HCT116 (cell line): ENCODE results near the gene SLC6A11. TPM values are rescaled to one million over a fixed set of nuclear protein-coding genes. Genes with fewer than 3 reads are reported as not detected.

ENCODE experiments used
- ATAC-seq: fragments of 200-7000 bp; cut with Tn5 transposase; 2 replicates; pipeline ENCODE4 v1.9.1; 2020; ENCODE audit warnings: mild to moderate bottlenecking, moderate library complexity
- BruUV-seq: library from RNA; stranded (reverse); fragments of 400-500 nt; replicated peaks from 2 replicates; lab custom pipeline; 2021; lab: Mats Ljungman, UMichigan
- CTCF ChIA-PET: fragments of 300-600 bp; sonication (Branson Sonifier 250); formaldehyde crosslinking; loops from one replicate; lab custom pipeline; 2021; ENCODE audit warnings: antibody characterized with exemption; lab: Charles Lee
- POLR2A ChIA-PET: fragments of 300-600, 350-600 bp; sonication (Branson Sonifier 250); formaldehyde crosslinking; loops from one replicate; lab custom pipeline; 2021; ENCODE audit warnings: antibody characterized with exemption; lab: Charles Lee
- RAD21 ChIA-PET, 2 experiments: fragments of 300-600 bp; sonication (Branson Sonifier 250); formaldehyde crosslinking; loops; one replicate each; lab custom pipeline; 2023; ENCODE audit warnings: low total read pairs in 2 of 2; ENCODE audit not compliant: uncharacterized antibody in 2 of 2, unreplicated experiment in 2 of 2, low non-redundant PET in 1 of 2; lab: Charles Lee
- DNase-seq: peaks from one replicate; pipeline ENCODE4 v3.0.0-alpha.2; 2010; ENCODE audit warnings: low read depth, low spot score
- H2AFZ ChIP-seq: fragments of 200-600 bp; shearing (Covaris generic), sonication (generic); 2 replicates; pipeline ENCODE4 v1.6.1; 2017; ENCODE audit warnings: low read depth, mixed run types, mixed read lengths, antibody characterized with exemption, low read length; ENCODE audit not compliant: poor library complexity, severe bottlenecking
- H3K27ac ChIP-seq: 2 replicates; pipeline ENCODE4 v1.5.1; 2012; ENCODE audit warnings: low read depth, low read length
- H3K27me3 ChIP-seq: fragments of 200-600 bp; sonication (generic); 2 replicates; pipeline ENCODE4 v1.6.1; 2016; ENCODE audit warnings: mixed run types, low read length, mixed read lengths; ENCODE audit not compliant: insufficient read depth
- H3K36me3 ChIP-seq, 2 experiments: fragments of 200-500 bp in 1 of 2; fragments of 200-600 bp in 1 of 2; sonication (Bioruptor generic) in 1 of 2; sonication (generic) in 1 of 2; 2 replicates each; pipeline versions ENCODE4 v1.5.1 to v1.6.1; 2014 to 2016; ENCODE audit warnings: low read length in 2 of 2, inconsistent platforms in 1 of 2, mixed read lengths in 1 of 2, mixed run types in 1 of 2; ENCODE audit not compliant: insufficient read depth in 2 of 2, control insufficient read depth in 1 of 2
- H3K4me1 ChIP-seq, 2 experiments: fragments of 200-600 bp in 1 of 2; sonication (generic) in 1 of 2; 2 replicates each; pipeline versions ENCODE4 v1.5.1 to v1.6.1; 2012 to 2017; ENCODE audit warnings: low read length in 2 of 2, inconsistent platforms in 1 of 2, mild to moderate bottlenecking in 1 of 2, mixed read lengths in 1 of 2, mixed run types in 1 of 2, moderate library complexity in 1 of 2; ENCODE audit not compliant: insufficient read depth in 2 of 2, control insufficient read depth in 1 of 2
- H3K4me2 ChIP-seq: fragments of 200-600 bp; sonication (generic); 2 replicates; pipeline ENCODE4 v1.6.1; 2017; ENCODE audit warnings: mixed run types, low read length, mixed read lengths
- H3K4me3 ChIP-seq, 2 experiments: fragments of 200-600 bp in 1 of 2; sonication (generic) in 1 of 2; replicated peaks in 1 of 2; 2 replicates each; pipeline ENCODE4 v1.5.1; 2011 to 2016; ENCODE audit warnings: low read length in 2 of 2, control low read depth in 1 of 2, low read depth in 1 of 2, mild to moderate bottlenecking in 1 of 2, mixed read lengths in 1 of 2, mixed run types in 1 of 2
- H3K79me2 ChIP-seq: fragments of 200-600 bp; sonication (generic); 2 replicates; pipeline ENCODE4 v1.6.1; 2017; ENCODE audit warnings: mild to moderate bottlenecking, mixed run types, low read length, moderate library complexity, mixed read lengths; ENCODE audit not compliant: insufficient read depth
- H3K9ac ChIP-seq: fragments of 200-600 bp; sonication (generic); 2 replicates; pipeline ENCODE4 v1.6.1; 2016; ENCODE audit warnings: low read length, mixed read lengths
- H3K9me2 ChIP-seq: fragments of 200-600 bp; sonication (generic), shearing (Covaris generic); 2 replicates; pipeline ENCODE4 v1.6.1; 2017; ENCODE audit warnings: mixed run types, mild to moderate bottlenecking, moderate library complexity; ENCODE audit not compliant: insufficient read depth
- H3K9me3 ChIP-seq, 2 experiments: fragments of 200-500 bp in 1 of 2; fragments of 200-600 bp in 1 of 2; sonication (Bioruptor generic) in 1 of 2; sonication (generic) in 1 of 2; 2 replicates each; pipeline ENCODE4 v1.6.1; 2014 to 2017; ENCODE audit warnings: low read length in 2 of 2, mixed read lengths in 2 of 2, inconsistent platforms in 1 of 2, low read depth in 1 of 2, mild to moderate bottlenecking in 1 of 2, mixed run types in 1 of 2, moderate library complexity in 1 of 2; ENCODE audit not compliant: control insufficient read depth in 1 of 2, insufficient read depth in 1 of 2
- H4K20me1 ChIP-seq: fragments of 200-600 bp; sonication (generic), shearing (Covaris generic); 2 replicates; pipeline ENCODE4 v1.6.1; 2017; ENCODE audit warnings: mixed run types, mild to moderate bottlenecking, moderate library complexity; ENCODE audit not compliant: insufficient read depth
- CBX3 ChIP-seq: IDR thresholded peaks from 2 replicates; pipeline ENCODE4 v1.6.1; 2012; ENCODE audit warnings: low read depth
- EGR1 ChIP-seq: IDR thresholded peaks from 2 replicates; pipeline ENCODE4 v1.6.1; 2012; ENCODE audit warnings: low read depth
- ELF1 ChIP-seq: IDR thresholded peaks from 2 replicates; pipeline ENCODE4 v1.6.1; 2012; ENCODE audit warnings: low read depth, borderline replicate concordance
- EZH2phosphoT487 ChIP-seq: fragments of 200-600 bp; IDR thresholded peaks from 2 replicates; pipeline ENCODE4 v1.6.1; 2018; ENCODE audit warnings: antibody characterized with exemption, borderline replicate concordance
- FOSL1 ChIP-seq: IDR thresholded peaks from 2 replicates; pipeline ENCODE4 v1.6.1; 2012; ENCODE audit warnings: low read depth
- JUND ChIP-seq: IDR thresholded peaks from 2 replicates; pipeline ENCODE4 v1.6.1; 2012
- RAD21 ChIP-seq: IDR thresholded peaks from 2 replicates; pipeline ENCODE4 v1.6.1; 2012; ENCODE audit warnings: low read depth, mild to moderate bottlenecking
- SIN3A ChIP-seq: IDR thresholded peaks from 2 replicates; pipeline ENCODE4 v1.6.1; 2012; ENCODE audit warnings: low read depth
- SP1 ChIP-seq: IDR thresholded peaks from 2 replicates; pipeline ENCODE4 v1.6.1; 2012; ENCODE audit warnings: low read depth
- SRF ChIP-seq: IDR thresholded peaks from 2 replicates; pipeline ENCODE4 v1.6.1; 2012; ENCODE audit warnings: low read depth
- TCF7L2 ChIP-seq: IDR thresholded peaks from 2 replicates; pipeline ENCODE4 v1.7.0; 2011; ENCODE audit warnings: borderline replicate concordance, inconsistent platforms; ENCODE audit not compliant: insufficient read depth, insufficient read length; ENCODE audit errors: extremely low read depth
- YY1 ChIP-seq: IDR thresholded peaks from 2 replicates; pipeline ENCODE4 v1.6.1; 2011; ENCODE audit warnings: low read length, low read depth, moderate library complexity, mild to moderate bottlenecking; ENCODE audit not compliant: insufficient replicate concordance; ENCODE audit errors: extremely low read depth
- ZNF274 ChIP-seq: fragments of 200-500 bp; sonication (Bioruptor generic); IDR thresholded peaks from 2 replicates; pipeline ENCODE4 v1.6.1; 2014; ENCODE audit warnings: mild to moderate bottlenecking, low read depth, low read length, inconsistent platforms
- intact Hi-C: fragments of 100-400 bp; cut with micrococcal nuclease; formaldehyde crosslinking; loops from 2 replicates; pipeline ENCODE4 v1.10.0; 2022
- total RNA-seq: library from RNA; stranded (reverse); gene quantifications from one replicate; pipeline ENCODE4 v1.2.1, GENCODE V29; 2021; ENCODE audit not compliant: unreplicated experiment
- TF ChIP-seq, protein P1 (sequence below): IDR thresholded peaks from 2 replicates; pipeline ENCODE4 v1.6.1; 2012
- TF ChIP-seq, protein P2 (sequence below): IDR thresholded peaks from 2 replicates; pipeline ENCODE4 v1.6.1; 2011; ENCODE audit warnings: mild to moderate bottlenecking, low read length, moderate library complexity; ENCODE audit not compliant: insufficient replicate concordance; ENCODE audit errors: extremely low read depth
- TF ChIP-seq, protein P3 (sequence below): IDR thresholded peaks from 2 replicates; pipeline ENCODE4 v1.6.1; 2012; ENCODE audit warnings: low read depth
- TF ChIP-seq, protein P4 (sequence below), 3 experiments: fragments of 200-600 bp in 1 of 3; sonication (generic) in 1 of 3; IDR thresholded peaks in 2 of 3; conservative IDR thresholded peaks in 1 of 3; 2 replicates each; pipeline ENCODE4 v1.5.1; 2012 to 2017; ENCODE audit warnings: low read depth in 2 of 3, low read length in 2 of 3, antibody characterized with exemption in 1 of 3, borderline replicate concordance in 1 of 3, control low read depth in 1 of 3, mild to moderate bottlenecking in 1 of 3, mixed read lengths in 1 of 3, mixed run types in 1 of 3, moderate library complexity in 1 of 3; ENCODE audit not compliant: insufficient read depth in 1 of 3

The SLC6A11 gene
- total RNA-seq, 1 experiment from 2014 or later, result not detected

GRCh38 chr3:10822708-10823515 lies 6.9 kb downstream of the SLC6A11 start:
- ChIA-PET POLR2A (no interaction called here), CTCF (no interaction called here), RAD21 (no interaction called here)
- H2AFZ ChIP-seq, result no peak overlapping the region
- no peaks in the 10 kb centered on the region for H4K20me1 ChIP-seq
- H3K4me2 ChIP-seq, result no peak overlapping the region
- TF ChIP-seq, protein P1, sequence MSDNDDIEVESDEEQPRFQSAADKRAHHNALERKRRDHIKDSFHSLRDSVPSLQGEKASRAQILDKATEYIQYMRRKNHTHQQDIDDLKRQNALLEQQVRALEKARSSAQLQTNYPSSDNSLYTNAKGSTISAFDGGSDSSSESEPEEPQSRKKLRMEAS, result no peak
- TF ChIP-seq SRF (no peak), JUND (no peak), ZNF274 (no peak), FOSL1 (no peak), RAD21 (no peak), CBX3 (no peak), EGR1 (no peak), ELF1 (no peak), SP1 (no peak), YY1 (no peak), EZH2phosphoT487 (no peak), SIN3A (no peak), TCF7L2 (no peak)
- TF ChIP-seq, protein P2, sequence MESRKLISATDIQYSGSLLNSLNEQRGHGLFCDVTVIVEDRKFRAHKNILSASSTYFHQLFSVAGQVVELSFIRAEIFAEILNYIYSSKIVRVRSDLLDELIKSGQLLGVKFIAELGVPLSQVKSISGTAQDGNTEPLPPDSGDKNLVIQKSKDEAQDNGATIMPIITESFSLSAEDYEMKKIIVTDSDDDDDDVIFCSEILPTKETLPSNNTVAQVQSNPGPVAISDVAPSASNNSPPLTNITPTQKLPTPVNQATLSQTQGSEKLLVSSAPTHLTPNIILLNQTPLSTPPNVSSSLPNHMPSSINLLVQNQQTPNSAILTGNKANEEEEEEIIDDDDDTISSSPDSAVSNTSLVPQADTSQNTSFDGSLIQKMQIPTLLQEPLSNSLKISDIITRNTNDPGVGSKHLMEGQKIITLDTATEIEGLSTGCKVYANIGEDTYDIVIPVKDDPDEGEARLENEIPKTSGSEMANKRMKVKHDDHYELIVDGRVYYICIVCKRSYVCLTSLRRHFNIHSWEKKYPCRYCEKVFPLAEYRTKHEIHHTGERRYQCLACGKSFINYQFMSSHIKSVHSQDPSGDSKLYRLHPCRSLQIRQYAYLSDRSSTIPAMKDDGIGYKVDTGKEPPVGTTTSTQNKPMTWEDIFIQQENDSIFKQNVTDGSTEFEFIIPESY, result no peak
- TF ChIP-seq, protein P3, sequence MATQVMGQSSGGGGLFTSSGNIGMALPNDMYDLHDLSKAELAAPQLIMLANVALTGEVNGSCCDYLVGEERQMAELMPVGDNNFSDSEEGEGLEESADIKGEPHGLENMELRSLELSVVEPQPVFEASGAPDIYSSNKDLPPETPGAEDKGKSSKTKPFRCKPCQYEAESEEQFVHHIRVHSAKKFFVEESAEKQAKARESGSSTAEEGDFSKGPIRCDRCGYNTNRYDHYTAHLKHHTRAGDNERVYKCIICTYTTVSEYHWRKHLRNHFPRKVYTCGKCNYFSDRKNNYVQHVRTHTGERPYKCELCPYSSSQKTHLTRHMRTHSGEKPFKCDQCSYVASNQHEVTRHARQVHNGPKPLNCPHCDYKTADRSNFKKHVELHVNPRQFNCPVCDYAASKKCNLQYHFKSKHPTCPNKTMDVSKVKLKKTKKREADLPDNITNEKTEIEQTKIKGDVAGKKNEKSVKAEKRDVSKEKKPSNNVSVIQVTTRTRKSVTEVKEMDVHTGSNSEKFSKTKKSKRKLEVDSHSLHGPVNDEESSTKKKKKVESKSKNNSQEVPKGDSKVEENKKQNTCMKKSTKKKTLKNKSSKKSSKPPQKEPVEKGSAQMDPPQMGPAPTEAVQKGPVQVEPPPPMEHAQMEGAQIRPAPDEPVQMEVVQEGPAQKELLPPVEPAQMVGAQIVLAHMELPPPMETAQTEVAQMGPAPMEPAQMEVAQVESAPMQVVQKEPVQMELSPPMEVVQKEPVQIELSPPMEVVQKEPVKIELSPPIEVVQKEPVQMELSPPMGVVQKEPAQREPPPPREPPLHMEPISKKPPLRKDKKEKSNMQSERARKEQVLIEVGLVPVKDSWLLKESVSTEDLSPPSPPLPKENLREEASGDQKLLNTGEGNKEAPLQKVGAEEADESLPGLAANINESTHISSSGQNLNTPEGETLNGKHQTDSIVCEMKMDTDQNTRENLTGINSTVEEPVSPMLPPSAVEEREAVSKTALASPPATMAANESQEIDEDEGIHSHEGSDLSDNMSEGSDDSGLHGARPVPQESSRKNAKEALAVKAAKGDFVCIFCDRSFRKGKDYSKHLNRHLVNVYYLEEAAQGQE, result no peak
- TF ChIP-seq, protein P4, sequence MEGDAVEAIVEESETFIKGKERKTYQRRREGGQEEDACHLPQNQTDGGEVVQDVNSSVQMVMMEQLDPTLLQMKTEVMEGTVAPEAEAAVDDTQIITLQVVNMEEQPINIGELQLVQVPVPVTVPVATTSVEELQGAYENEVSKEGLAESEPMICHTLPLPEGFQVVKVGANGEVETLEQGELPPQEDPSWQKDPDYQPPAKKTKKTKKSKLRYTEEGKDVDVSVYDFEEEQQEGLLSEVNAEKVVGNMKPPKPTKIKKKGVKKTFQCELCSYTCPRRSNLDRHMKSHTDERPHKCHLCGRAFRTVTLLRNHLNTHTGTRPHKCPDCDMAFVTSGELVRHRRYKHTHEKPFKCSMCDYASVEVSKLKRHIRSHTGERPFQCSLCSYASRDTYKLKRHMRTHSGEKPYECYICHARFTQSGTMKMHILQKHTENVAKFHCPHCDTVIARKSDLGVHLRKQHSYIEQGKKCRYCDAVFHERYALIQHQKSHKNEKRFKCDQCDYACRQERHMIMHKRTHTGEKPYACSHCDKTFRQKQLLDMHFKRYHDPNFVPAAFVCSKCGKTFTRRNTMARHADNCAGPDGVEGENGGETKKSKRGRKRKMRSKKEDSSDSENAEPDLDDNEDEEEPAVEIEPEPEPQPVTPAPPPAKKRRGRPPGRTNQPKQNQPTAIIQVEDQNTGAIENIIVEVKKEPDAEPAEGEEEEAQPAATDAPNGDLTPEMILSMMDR (IDR thresholded peaks at IDR 0.05 in 2 of 3, conservative IDR thresholded peaks at IDR 0.05 in 1 of 3; ENCODE audit: borderline replicate concordance in 1 of 3, insufficient read depth in 1 of 3, low read depth in 2 of 3, low read length in 2 of 3), result no peak
- no peak overlapping the region for H3K27ac ChIP-seq
- ATAC-seq (no peak), DNase-seq (no peak)
- no peaks in the 10 kb centered on the region for H3K9me2 ChIP-seq
- H3K36me3 ChIP-seq, result no peaks in the 10 kb centered on the region
- no peaks in the 10 kb centered on the region for H3K4me1 ChIP-seq
- no TSS peak for BruUV-seq
- H3K9me3 ChIP-seq, result no peaks in the 10 kb centered on the region
- H3K27me3 ChIP-seq, result peaks cover 44% of the 10 kb centered on the region
- no peak overlapping the region for H3K4me3 ChIP-seq
- intact Hi-C loops, result no loop called here
- no peaks in the 10 kb centered on the region for H3K79me2 ChIP-seq
- H3K9ac ChIP-seq, result no peak overlapping the region
